Activated naive CD8-positive, alpha-beta T cell treated with anti-CD3 and anti-CD28 coated beads for 36 hours (primary cell): ENCODE results near the gene ABHD17A. TPM values are rescaled to one million over a fixed set of nuclear protein-coding genes. Genes with fewer than 3 reads are reported as not detected.

Experiments used
- DNase-seq: peaks from one replicate; pipeline ENCODE4 v3.0.0; 2021
- H3K27ac Mint-ChIP-seq: one replicate; pipeline ENCODE4 v1.8.0; 2022; ENCODE audit warnings: mild to moderate bottlenecking, moderate library complexity, mixed read lengths
- H3K27me3 Mint-ChIP-seq: one replicate; pipeline ENCODE4 v1.8.0; 2022; ENCODE audit warnings: mild to moderate bottlenecking, mixed read lengths
- H3K36me3 Mint-ChIP-seq: one replicate; pipeline ENCODE4 v1.8.0; 2021; ENCODE audit warnings: mild to moderate bottlenecking, mixed read lengths
- H3K4me1 Mint-ChIP-seq: one replicate; pipeline ENCODE4 v1.8.0; 2021; ENCODE audit warnings: mixed read lengths
- H3K4me3 Mint-ChIP-seq: one replicate; pipeline ENCODE4 v1.8.0; 2022; ENCODE audit warnings: mild to moderate bottlenecking, moderate library complexity, mixed read lengths
- H3K9me3 Mint-ChIP-seq: one replicate; pipeline ENCODE4 v1.8.0; 2022; ENCODE audit warnings: mixed read lengths
- total RNA-seq, 2 experiments: library from RNA; stranded (reverse); gene quantifications; one replicate each; pipeline ENCODE4 v1.2.3, GENCODE V29; 2021

The ABHD17A gene
- total RNA-seq, 2 experiments from 2014 or later = 98.7 to 106 TPM

DNA sequence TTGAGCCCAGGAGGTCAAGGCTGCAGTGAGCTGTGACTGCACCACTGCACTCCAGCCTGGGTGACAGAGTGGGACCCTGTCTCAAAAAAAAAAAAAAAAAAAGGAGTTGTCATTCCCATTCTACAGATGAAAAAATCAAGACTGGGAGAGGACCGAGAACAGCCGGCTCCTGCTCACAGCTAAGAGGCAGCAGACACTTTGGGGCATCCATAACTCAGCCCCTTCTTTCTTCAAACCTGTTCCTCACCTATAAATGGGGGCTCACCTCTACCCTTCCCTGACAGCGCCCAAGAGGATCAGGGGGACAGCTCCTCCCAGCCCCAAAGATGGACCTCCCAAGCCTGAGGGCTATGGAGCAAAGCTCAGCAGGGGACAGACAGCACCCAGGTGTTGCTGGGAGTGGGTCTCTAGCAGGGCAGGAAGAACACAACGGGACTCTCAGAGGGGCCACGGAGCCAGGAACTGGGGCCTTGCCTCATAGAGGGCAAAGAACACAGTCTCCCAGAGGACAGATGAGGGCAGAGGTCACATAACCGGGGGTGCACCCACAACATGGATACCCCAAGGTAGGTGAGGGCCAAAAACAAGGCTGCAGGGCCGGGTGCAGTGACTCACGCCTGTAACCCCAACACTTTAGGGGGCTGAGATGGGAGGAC lies 18.5 kb downstream of the ABHD17A start:
- H3K4me3 Mint-ChIP-seq = no peak overlapping the region

GRCh38 chr19:1865172-1866010 lies 19.9 kb downstream of the ABHD17A start:
- H3K36me3 Mint-ChIP-seq = peaks cover 14% of the 10 kb centered on the region
- no peaks in the 10 kb centered on the region for H3K9me3 Mint-ChIP-seq
- DNase-seq = no peak
- peak overlapping the region; percentile 80 for H3K4me3 Mint-ChIP-seq
- peak overlapping the region; percentile 88 for H3K27ac Mint-ChIP-seq
- H3K27me3 Mint-ChIP-seq = no peaks in the 10 kb centered on the region
- H3K4me1 Mint-ChIP-seq = peaks cover 20% of the 10 kb centered on the region

More for the DNA sequence above, 18.5 kb downstream of the ABHD17A start:
- Mint-ChIP-seq H3K9me3 (no peaks in the 10 kb centered on the region), H3K4me1 (peaks cover 13% of the 10 kb centered on the region), H3K36me3 (peaks cover 13% of the 10 kb centered on the region), H3K27ac (no peak overlapping the region), H3K27me3 (no peaks in the 10 kb centered on the region)
- DNase-seq = no peak

- Mint-ChIP-seq H3K9me3 (no peaks in the 10 kb centered on the region), H3K27ac (peak overlapping the region; percentile 88), H3K36me3 (peaks cover 14% of the 10 kb centered on the region), H3K4me1 (peaks cover 20% of the 10 kb centered on the region), H3K4me3 (peak overlapping the region; percentile 80), H3K27me3 (no peaks in the 10 kb centered on the region)
- DNase-seq = peak; percentile 78
These were observed 20.7 kb downstream of the ABHD17A start for GRCh38 chr19:1864480-1865171.

- H3K9me3 Mint-ChIP-seq = no peaks in the 10 kb centered on the region
- DNase-seq = peak; percentile 97
- peaks cover 13% of the 10 kb centered on the region for H3K36me3 Mint-ChIP-seq
- H3K4me1 Mint-ChIP-seq = peaks cover 20% of the 10 kb centered on the region
- peak overlapping the region; percentile 88 for H3K27ac Mint-ChIP-seq
- H3K4me3 Mint-ChIP-seq = peak overlapping the region; percentile 80
- H3K27me3 Mint-ChIP-seq = no peaks in the 10 kb centered on the region
These were observed 21.4 kb downstream of the ABHD17A start for GRCh38 chr19:1863638-1864479.

DNA sequence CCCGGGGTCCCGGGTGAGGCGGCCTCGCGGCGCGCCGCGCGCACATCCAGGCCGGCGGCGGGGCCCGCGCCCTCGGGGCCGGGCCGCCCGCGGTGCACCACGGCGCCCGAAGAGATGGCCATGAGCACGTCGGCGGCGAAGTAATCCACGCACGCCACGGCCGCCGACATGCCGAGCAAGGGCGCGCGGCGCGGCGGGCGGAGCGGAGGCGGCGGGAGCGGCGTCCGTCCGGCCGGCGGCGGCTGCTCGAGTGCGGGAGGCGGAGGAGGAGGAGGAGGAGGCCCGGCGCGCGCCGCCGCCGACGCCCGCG lies 22.0 kb downstream of the ABHD17A start, which contains the start of gene KLF16:
KLF16 (minus strand) TSS at position 252 of the 310 bp plus-strand sequence; CDS start at position 170, 82 bp downstream.
- Mint-ChIP-seq H3K27me3 (no peaks in the 10 kb centered on the region), H3K9me3 (no peaks in the 10 kb centered on the region), H3K36me3 (peaks cover 11% of the 10 kb centered on the region), H3K4me3 (peak within 1 kb of the TSS; percentile 91), H3K4me1 (peaks cover 24% of the 10 kb centered on the region), H3K27ac (peak within 1 kb of the TSS; percentile 91)
- no peak for DNase-seq

- Mint-ChIP-seq H3K36me3 (peaks cover 11% of the 10 kb centered on the region), H3K27me3 (no peaks in the 10 kb centered on the region), H3K4me1 (peaks cover 24% of the 10 kb centered on the region), H3K4me3 (peak overlapping the region; percentile 91), H3K9me3 (no peaks in the 10 kb centered on the region), H3K27ac (peak overlapping the region; percentile 91)
- DNase-seq = peak; percentile 76
These were observed 22.6 kb downstream of the ABHD17A start for GRCh38 chr19:1862424-1863327.

- Mint-ChIP-seq H3K4me1 (peaks cover 23% of the 10 kb centered on the region), H3K4me3 (peak overlapping the region; percentile 91), H3K27ac (peak overlapping the region; percentile 91), H3K27me3 (no peaks in the 10 kb centered on the region), H3K9me3 (no peaks in the 10 kb centered on the region), H3K36me3 (peaks cover 9% of the 10 kb centered on the region)
- no peak for DNase-seq
These were observed 23.2 kb downstream of the ABHD17A start for GRCh38 chr19:1862068-1862423.

GRCh38 chr19:1861599-1862031 lies 23.7 kb downstream of the ABHD17A start:
- no peak for DNase-seq
- Mint-ChIP-seq H3K27ac (peak overlapping the region; percentile 91), H3K36me3 (peaks cover 6% of the 10 kb centered on the region), H3K27me3 (no peaks in the 10 kb centered on the region), H3K9me3 (no peaks in the 10 kb centered on the region), H3K4me1 (peaks cover 21% of the 10 kb centered on the region), H3K4me3 (peak overlapping the region; percentile 91)

DNA sequence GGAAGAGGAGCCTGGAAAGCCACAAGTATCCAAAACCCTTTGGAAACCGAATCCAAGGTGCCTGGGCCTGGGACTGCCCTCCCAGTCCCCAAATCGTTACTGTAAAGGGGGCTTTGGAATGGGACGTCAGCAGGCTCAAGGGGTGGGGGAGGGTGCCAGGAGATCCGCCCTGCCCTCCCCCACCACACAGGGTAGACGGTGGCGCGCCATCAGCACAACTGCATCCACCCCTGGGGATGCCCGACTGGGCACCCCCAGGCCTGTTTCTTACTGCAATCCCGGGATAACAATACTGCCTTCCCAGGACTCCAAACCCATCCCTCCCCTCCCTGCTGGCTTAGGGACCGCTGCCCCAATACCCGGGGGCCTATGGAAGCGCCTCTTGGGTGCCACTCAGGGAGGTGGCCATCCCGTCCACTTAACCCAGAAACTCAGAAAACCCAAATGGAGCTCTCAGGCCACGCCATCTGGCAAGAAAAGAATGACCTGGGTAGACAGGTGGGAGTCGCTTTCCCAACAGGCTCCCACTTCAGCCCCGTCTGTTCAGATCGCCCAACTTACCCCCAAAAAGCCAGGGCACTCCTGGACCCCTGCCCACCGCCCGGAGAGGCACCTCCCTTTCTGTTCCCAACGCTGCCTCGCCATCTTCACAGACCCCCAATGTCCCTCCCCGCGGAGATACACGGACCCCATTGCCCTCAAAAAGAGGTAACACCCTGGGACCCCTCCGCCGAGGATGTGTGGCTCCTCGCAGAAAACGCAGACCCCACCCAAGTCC lies 24.3 kb downstream of the ABHD17A start:
- Mint-ChIP-seq H3K27me3 (no peaks in the 10 kb centered on the region), H3K36me3 (peaks cover 6% of the 10 kb centered on the region), H3K4me3 (peak overlapping the region; percentile 91), H3K9me3 (no peaks in the 10 kb centered on the region), H3K27ac (peak overlapping the region; percentile 91), H3K4me1 (peaks cover 21% of the 10 kb centered on the region)
- no peak for DNase-seq

- H3K27me3 Mint-ChIP-seq = no peaks in the 10 kb centered on the region
- H3K27ac Mint-ChIP-seq = peak overlapping the region; percentile 51
- H3K4me3 Mint-ChIP-seq = peak overlapping the region; percentile 91
- peaks cover 25% of the 10 kb centered on the region for H3K4me1 Mint-ChIP-seq
- DNase-seq = peak; percentile 65
- no peaks in the 10 kb centered on the region for H3K9me3 Mint-ChIP-seq
- H3K36me3 Mint-ChIP-seq = peaks cover 6% of the 10 kb centered on the region
These were observed 25.1 kb downstream of the ABHD17A start for GRCh38 chr19:1860042-1860775.

- H3K27me3 Mint-ChIP-seq = no peaks in the 10 kb centered on the region
- H3K27ac Mint-ChIP-seq = peak overlapping the region; percentile 49
- no peaks in the 10 kb centered on the region for H3K9me3 Mint-ChIP-seq
- peaks cover 33% of the 10 kb centered on the region for H3K4me1 Mint-ChIP-seq
- DNase-seq = no peak
- H3K36me3 Mint-ChIP-seq = peaks cover 6% of the 10 kb centered on the region
- H3K4me3 Mint-ChIP-seq = peak overlapping the region; percentile 11
These were observed 25.9 kb downstream of the ABHD17A start for GRCh38 chr19:1859331-1859781.

- H3K36me3 Mint-ChIP-seq = peaks cover 6% of the 10 kb centered on the region
- H3K4me1 Mint-ChIP-seq = peaks cover 33% of the 10 kb centered on the region
- peak overlapping the region; percentile 60 for H3K27ac Mint-ChIP-seq
- H3K9me3 Mint-ChIP-seq = no peaks in the 10 kb centered on the region
- no peak for DNase-seq
- peak overlapping the region; percentile 32 for H3K4me3 Mint-ChIP-seq
- no peaks in the 10 kb centered on the region for H3K27me3 Mint-ChIP-seq
These were observed 26.7 kb downstream of the ABHD17A start for GRCh38 chr19:1858412-1859081.
